GM20000 (cell line): ENCODE results near the gene CTLA4.
"Not testable (repeated sequence)": the region's sequence is repeated elsewhere in the genome, so short reads cannot be mapped to it uniquely, and the experiment has no call there.

Experiments
- DNase-seq: peaks from one replicate; pipeline ENCODE4 v3.0.0; 2012; ENCODE audit warnings: low spot score
- TF ChIP-seq, protein P1 (sequence below): IDR thresholded peaks from 2 replicates; pipeline ENCODE4 v1.5.1; 2012; ENCODE audit warnings: mild to moderate bottlenecking, control low read depth; ENCODE audit errors: extremely low read depth, missing control alignments

CTLA4 gene

DNA sequence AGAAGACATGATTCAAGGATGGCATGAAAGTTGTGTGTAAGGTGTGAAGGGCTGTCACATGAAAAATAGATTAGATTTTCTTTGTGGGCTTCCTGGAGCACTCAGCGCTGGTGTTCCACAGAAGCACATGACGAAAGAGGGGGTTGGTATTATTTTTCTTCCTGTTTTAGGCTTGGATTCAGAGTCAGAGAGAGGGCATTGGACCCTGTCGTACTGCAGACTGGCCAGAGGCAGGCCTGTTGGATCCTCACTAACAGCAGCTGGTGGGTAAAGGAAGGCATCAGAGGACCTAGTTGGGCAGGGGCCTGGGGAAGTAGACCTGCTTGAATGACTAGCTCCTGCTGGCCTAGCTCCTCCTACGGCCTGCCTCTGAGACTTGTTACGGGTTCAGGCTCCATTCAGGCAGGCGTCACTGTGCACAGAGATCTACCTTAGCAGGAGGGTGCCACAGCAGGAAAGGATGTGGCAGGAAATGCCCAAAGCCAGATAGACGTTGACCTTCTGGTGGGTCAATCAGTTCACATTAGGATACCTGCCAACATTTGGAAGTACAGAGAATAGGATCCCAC lies 13.1 kb downstream of the CTLA4 start:
- DNase-seq = no peak
- TF ChIP-seq, protein P1, sequence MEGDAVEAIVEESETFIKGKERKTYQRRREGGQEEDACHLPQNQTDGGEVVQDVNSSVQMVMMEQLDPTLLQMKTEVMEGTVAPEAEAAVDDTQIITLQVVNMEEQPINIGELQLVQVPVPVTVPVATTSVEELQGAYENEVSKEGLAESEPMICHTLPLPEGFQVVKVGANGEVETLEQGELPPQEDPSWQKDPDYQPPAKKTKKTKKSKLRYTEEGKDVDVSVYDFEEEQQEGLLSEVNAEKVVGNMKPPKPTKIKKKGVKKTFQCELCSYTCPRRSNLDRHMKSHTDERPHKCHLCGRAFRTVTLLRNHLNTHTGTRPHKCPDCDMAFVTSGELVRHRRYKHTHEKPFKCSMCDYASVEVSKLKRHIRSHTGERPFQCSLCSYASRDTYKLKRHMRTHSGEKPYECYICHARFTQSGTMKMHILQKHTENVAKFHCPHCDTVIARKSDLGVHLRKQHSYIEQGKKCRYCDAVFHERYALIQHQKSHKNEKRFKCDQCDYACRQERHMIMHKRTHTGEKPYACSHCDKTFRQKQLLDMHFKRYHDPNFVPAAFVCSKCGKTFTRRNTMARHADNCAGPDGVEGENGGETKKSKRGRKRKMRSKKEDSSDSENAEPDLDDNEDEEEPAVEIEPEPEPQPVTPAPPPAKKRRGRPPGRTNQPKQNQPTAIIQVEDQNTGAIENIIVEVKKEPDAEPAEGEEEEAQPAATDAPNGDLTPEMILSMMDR = no peak

DNA sequence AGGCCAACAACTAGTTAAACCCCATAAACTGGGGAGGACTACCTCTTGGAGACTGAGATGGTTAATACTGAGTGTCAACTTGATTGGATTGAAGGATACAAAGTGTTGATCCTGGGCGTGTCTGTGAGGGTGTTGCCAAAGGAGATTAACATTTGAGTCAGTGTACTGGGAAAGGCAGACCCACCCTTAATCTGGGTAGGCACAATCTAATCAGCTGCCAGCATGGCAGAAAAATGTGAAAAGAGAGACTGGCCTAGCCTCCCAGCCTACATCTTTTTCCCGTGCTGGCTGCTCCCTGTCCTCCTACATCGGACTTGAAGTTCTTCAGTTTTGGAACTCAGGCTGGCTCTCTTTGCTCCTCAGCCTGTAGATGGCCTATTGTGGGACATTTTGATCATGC lies 13.6 kb downstream of the CTLA4 start:
- not testable (repeated sequence) for DNase-seq

DNA sequence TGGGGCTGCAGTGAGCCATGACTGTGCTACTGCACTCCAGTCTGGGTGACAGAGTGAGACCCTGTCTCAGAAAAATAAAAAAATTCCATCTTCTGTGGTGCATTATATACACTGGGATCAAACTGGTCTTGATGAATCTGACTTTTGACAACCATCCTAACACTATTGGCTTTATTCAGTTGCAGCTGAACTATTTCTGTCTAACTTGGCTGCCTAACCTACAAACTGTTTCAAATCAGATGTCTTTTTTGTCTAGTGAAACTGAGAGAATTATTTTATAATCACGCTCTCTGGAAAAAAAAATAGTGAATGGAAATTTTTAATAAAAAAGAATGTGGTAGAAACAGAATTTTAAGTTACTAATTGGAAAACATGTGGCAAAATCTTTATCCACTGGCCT lies 15.0 kb downstream of the CTLA4 start:
- TF ChIP-seq, protein P1 = no peak
- DNase-seq = no peak

DNA sequence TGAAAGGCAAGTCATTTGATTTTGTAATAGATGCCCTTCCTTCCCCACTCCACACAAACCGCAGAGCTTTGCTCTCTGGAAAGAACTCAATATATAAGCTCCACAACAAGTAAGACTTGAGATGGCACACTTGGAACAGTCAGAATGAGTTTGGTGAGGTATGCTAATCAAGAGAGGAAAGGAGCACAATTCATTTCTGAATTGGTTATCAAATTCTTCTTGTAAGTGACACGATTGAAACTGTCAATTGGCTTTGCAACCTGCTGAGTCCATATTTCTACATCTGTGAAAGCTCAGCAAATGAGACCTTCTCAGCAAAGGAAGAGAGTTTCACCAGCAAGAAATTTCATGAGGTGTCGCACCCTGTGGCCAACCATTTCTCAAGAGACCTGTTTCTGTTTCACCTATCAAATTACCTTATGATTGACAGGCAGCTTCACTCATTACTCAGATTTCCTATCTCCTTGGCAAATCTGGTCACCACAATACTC lies 19.1 kb downstream of the CTLA4 start:
- TF ChIP-seq, protein P1 = no peak
- DNase-seq = no peak

DNA sequence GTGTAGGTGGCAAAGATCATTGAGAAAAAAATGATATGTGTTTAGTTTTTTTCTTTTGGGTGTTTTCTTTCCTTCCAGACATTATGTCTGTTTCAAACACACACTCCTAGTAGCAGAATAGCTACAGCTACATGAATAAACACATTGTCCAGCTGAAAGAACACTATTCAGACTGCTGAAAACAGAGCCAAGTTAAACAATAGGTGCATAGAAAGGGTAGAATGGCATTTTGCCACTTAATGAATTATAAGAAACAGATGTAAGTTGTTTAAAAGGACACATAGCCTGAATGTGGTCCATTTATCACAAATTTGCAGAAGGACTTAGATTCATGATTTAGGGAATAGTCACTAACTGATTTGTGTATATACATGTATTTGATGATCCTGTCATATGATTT lies 20.1 kb downstream of the CTLA4 start:
- no peak for DNase-seq
- TF ChIP-seq, protein P1 = no peak

DNA sequence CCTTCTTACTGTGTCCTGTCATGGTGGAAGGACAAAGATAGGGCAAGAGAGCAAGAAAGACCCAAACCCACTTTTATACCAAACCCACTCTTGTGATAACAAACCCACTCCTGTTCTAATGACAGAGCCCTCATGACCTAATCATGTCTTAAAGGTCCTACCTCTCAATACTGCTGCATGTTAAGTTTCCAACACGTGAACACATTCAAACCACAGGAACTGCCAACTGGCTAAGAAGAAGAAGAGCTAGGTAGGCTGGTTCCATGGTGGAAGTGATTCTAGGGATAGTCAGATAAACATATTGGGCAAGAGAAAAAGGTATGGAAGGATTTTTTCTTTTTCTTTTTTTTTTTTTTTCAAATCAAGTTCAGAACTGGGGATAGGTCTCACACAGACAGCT lies 22.0 kb downstream of the CTLA4 start:
- TF ChIP-seq, protein P1 = no peak
- DNase-seq = no peak

DNA sequence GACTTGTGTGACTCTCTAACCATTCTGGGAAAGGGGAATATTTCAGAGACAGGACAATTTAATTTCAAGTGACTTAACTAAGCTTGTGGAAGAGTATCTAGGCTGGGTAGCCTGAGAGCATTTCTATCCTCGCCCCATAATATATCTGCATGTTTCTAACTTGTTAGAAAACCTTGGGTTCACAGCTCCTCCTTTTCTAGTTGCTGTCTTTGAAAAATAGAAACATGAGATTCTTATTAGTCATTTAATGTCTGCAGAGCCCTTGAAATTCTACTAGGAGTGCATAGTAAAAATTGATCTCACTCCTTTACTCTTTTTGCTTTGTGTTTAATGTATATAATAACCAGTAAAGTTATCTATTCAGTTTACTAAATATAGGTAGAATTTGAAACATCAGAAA lies 22.4 kb downstream of the CTLA4 start:
- TF ChIP-seq, protein P1 = no peak
- no peak for DNase-seq

DNA sequence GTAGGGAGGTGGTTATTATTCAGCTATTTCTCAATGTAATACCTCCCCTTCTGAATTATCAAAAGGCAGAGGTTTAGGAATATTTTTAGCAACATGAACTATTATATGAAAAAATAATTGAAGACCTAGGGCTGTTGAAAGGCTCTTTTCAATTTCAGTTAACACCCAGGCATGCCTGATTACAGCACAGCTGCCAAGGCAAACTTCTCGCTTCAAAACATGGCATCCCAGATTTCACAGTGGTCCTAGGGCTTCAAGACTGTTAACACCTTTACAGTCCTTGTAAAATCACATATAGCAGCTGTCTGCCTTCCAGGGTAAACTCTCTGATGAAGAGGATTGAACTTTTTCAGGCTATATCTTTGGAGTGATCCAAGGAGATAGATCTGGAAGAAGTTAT lies 23.2 kb downstream of the CTLA4 start:
- TF ChIP-seq, protein P1 = no peak

More for the DNA sequence above, 23.2 kb downstream of the CTLA4 start:
- no peak for DNase-seq
